ENCODE results near the gene MAP1A. TPM values are rescaled to one million over a fixed set of nuclear protein-coding genes. Genes with fewer than 3 reads are reported as not detected.

MAP1A gene
- total RNA-seq, 1 experiment from 2014 or later: 0.05 TPM

GRCh38 chr15:43545426-43545825 lies 28.0 kb downstream of the MAP1A start:
- CTCF ChIA-PET: no interaction called here
- Mint-ChIP-seq H3K4me3 (ENCODE audit: low read depth, unreplicated experiment) (no peak overlapping the region), H3K4me1 (ENCODE audit: low read depth, unreplicated experiment) (no peaks in the 10 kb centered on the region), H3K27ac (ENCODE audit: unreplicated experiment) (no peak overlapping the region), H3K27me3 (ENCODE audit: unreplicated experiment) (no peaks in the 10 kb centered on the region), H3K9me3 (ENCODE audit: low read depth, unreplicated experiment) (no peaks in the 10 kb centered on the region), H3K36me3 (ENCODE audit: insufficient read depth, unreplicated experiment) (no peaks in the 10 kb centered on the region)
- no peak for TF ChIP-seq CTCF (IDR thresholded peaks at IDR 0.05; ENCODE audit: unreplicated experiment)
- intact Hi-C loops (cut with micrococcal nuclease; ENCODE audit: unreplicated experiment): no loop called here
- DNase-seq: no peak
- no TSS peak for BruUV-seq (replicated peaks)

- Mint-ChIP-seq H3K4me3 (ENCODE audit: low read depth, unreplicated experiment) (no peak overlapping the region), H3K4me1 (ENCODE audit: low read depth, unreplicated experiment) (no peaks in the 10 kb centered on the region), H3K27me3 (ENCODE audit: unreplicated experiment) (no peaks in the 10 kb centered on the region), H3K27ac (ENCODE audit: unreplicated experiment) (no peak overlapping the region), H3K36me3 (ENCODE audit: insufficient read depth, unreplicated experiment) (no peaks in the 10 kb centered on the region), H3K9me3 (ENCODE audit: low read depth, unreplicated experiment) (no peaks in the 10 kb centered on the region)
- CTCF ChIA-PET: no interaction called here
- intact Hi-C loops (cut with micrococcal nuclease; ENCODE audit: unreplicated experiment): no loop called here
- BruUV-seq (replicated peaks): no TSS peak
- DNase-seq: no peak
- TF ChIP-seq CTCF (IDR thresholded peaks at IDR 0.05; ENCODE audit: unreplicated experiment): no peak
Observed at GRCh38 chr15:43547539-43547938, 30.1 kb downstream of the MAP1A start.

GRCh38 chr15:43550527-43551363 lies 33.3 kb downstream of the MAP1A start:
- H3K27me3 Mint-ChIP-seq (ENCODE audit: unreplicated experiment): no peaks in the 10 kb centered on the region
- H3K4me1 Mint-ChIP-seq (ENCODE audit: low read depth, unreplicated experiment): no peaks in the 10 kb centered on the region
- no peaks in the 10 kb centered on the region for H3K36me3 Mint-ChIP-seq (ENCODE audit: insufficient read depth, unreplicated experiment)
- intact Hi-C loops (cut with micrococcal nuclease; ENCODE audit: unreplicated experiment): no loop called here
- H3K27ac Mint-ChIP-seq (ENCODE audit: unreplicated experiment): no peak overlapping the region
- TF ChIP-seq CTCF (IDR thresholded peaks at IDR 0.05; ENCODE audit: unreplicated experiment): no peak
- CTCF ChIA-PET: no interaction called here
- no TSS peak for BruUV-seq (replicated peaks)
- DNase-seq: no peak
- H3K4me3 Mint-ChIP-seq (ENCODE audit: low read depth, unreplicated experiment): no peak overlapping the region
- no peaks in the 10 kb centered on the region for H3K9me3 Mint-ChIP-seq (ENCODE audit: low read depth, unreplicated experiment)

GRCh38 chr15:43552256-43552655 lies 34.8 kb downstream of the MAP1A start:
- no TSS peak for BruUV-seq (replicated peaks)

More at GRCh38 chr15:43552256-43552655, 34.8 kb downstream of the MAP1A start:
- Mint-ChIP-seq H3K27me3 (ENCODE audit: unreplicated experiment) (no peaks in the 10 kb centered on the region), H3K36me3 (ENCODE audit: insufficient read depth, unreplicated experiment) (peaks cover under 1% of the 10 kb centered on the region), H3K4me3 (ENCODE audit: low read depth, unreplicated experiment) (no peak overlapping the region), H3K4me1 (ENCODE audit: low read depth, unreplicated experiment) (no peaks in the 10 kb centered on the region), H3K9me3 (ENCODE audit: low read depth, unreplicated experiment) (no peaks in the 10 kb centered on the region), H3K27ac (ENCODE audit: unreplicated experiment) (no peak overlapping the region)
- CTCF ChIA-PET: no interaction called here
- no peak for DNase-seq
- no peak for TF ChIP-seq CTCF (IDR thresholded peaks at IDR 0.05; ENCODE audit: unreplicated experiment)
- intact Hi-C loops (cut with micrococcal nuclease; ENCODE audit: unreplicated experiment): no loop called here
